Fibroblast of gingiva (primary cell): ENCODE data around the gene PFN3.
A peak's percentile ranks its signal among the peaks of the same experiment; 100 is the strongest.
"Not testable (repeated sequence)": the region's sequence is repeated elsewhere in the genome, so short reads cannot be mapped to it uniquely, and the experiment has no call there.

Source experiments
- DNase-seq: peaks from one replicate; pipeline ENCODE4 v3.0.0-alpha.2; 2011; ENCODE audit warnings: low read depth

PFN3 gene

DNA sequence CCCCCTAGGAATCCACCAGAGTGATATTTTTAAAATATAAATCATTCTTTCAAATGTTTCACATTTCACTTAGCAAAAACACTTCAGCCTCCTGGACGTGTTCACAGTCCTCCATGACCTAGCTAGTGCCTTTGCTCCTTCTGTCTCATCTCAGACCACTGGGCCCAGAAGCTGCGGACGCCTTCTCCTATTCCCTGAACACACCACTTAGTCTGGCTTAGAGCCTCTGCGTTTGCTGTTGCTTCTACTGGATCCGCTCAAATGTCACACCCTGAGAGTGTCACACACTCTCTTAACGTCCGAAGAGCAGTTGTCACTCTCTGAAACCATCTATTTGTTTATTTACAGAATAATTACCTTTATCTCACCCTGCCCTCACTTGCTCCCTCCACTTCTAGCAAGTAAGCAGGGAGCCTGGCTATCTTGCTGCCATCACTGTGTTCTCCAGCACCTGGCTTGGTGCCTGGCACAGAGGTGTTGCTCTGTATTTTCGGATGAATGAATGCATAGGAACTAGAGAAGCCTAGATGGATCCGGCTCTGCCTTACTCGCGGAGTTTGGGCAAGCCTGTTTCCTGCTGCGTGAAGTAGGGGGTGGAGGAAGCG is 24.8 kb upstream of the PFN3 start:
- DNase-seq: no peak

GRCh38 chr5:177423671-177424070 is 23.2 kb upstream of the PFN3 start:
- DNase-seq: no peak

GRCh38 chr5:177421062-177421798 is 20.8 kb upstream of the PFN3 start:
- DNase-seq: no peak

DNA sequence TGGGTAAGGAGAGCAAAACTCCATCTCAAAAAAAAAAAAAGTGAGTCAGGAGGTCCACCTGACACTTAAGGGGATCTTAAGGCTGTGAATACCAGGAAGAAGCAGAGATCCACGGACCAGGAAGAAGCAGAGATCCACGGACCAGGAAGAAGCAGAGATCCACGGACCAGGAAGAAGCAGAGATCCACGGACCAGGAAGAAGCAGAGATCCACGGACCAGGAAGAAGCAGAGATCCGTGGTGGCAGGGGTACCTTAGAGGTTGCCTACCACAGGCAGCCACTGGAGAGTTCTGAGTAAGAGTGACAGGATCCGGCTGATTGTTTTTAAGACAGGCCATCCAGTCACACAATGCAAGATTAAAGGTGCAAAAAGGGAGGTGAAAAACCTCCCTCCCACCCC is 20.0 kb upstream of the PFN3 start:
- DNase-seq: not testable (repeated sequence)

- peak; percentile 39 for DNase-seq
Observed at GRCh38 chr5:177419046-177419445, 18.6 kb upstream of the PFN3 start.

- not testable (repeated sequence) for DNase-seq
Observed at GRCh38 chr5:177417081-177417480, 16.6 kb upstream of the PFN3 start.

DNA sequence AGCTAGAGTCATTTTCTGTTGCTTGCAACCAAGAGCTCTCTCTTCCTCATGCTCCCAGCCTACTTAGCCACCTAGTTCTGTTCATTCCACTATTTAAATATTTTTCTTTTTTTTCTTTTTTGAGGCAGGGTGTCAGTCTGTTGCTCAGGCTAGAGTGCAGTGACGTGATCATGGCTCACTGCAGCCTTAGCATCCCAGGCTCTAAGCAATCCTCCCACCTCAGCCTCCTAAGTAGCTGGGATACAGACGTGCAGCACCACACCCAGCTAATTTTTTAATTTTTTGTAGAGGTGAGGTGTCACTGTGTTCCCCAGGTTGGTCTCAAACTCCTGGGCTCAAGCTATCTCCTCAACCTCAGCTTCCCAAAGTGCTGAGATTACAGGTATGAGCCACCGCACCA is 14.0 kb upstream of the PFN3 start:
- DNase-seq: no peak

DNA sequence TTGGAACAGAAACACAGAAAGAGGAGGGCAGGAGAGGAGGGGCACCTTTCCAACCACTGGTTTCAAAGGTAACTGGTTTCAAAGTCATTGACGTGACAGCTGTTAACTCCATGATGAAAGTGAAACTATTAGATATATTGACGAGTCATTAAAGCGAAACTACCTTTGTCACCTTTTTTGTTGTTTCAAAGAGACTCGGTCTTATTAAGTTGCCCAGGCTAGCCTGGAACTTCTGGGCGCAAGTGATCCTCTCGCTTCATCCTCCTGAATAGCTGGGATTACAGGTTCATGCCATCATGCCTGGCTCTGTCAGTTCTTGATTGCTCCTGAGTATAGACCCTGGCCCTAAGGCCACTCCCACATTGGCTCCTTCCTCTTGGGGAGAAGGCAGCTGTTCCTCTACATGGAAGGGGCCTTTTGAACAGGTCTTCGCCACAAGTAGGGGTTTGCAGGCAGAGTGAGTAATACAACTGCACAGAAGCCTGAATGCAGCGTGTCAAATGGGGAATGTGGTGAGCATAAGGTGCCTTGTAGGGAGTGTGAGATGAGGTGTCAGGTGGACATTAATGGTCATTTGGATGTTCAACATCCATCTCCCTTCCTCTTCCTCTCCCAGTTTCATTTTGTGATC is 12.3 kb upstream of the PFN3 start:
- no peak for DNase-seq

- no peak for DNase-seq
Observed at GRCh38 chr5:177410575-177410974, 10.1 kb upstream of the PFN3 start.

GRCh38 chr5:177409043-177409801 is 8.8 kb upstream of the PFN3 start, which contains the start of gene F12:
TSS of gene F12 (minus strand) at chr5:177409564. CDS start at chr5:177409527, 37 bp downstream.
- DNase-seq: no peak

GRCh38 chr5:177405805-177406204 is 5.3 kb upstream of the PFN3 start:
- no peak for DNase-seq

DNA sequence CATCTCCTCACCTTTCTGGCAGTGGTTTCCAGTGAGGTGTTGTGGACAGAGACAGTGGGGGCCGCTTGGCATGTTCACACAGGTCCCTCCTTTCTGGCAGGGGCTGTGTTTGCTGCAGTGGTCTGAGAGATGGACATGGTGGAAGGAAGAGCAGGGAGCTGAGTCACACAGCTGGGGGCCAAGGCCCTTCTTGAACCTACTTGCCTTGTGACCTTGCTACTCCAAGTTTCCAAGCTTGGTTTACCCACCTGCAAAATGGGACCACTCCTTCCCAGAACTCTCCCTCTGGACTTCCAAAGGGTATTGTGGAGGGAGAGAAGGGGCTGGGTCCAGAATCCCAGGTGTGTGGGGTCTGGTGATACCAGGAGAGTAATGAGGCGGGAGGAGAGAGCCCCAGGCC is 4.9 kb upstream of the PFN3 start:
- no peak for DNase-seq

- no peak for DNase-seq
Observed at GRCh38 chr5:177404641-177405179, 4.2 kb upstream of the PFN3 start.

- DNase-seq: peak; percentile 77
Observed at GRCh38 chr5:177403792-177404640, 3.6 kb upstream of the PFN3 start.

- no peak for DNase-seq
Observed at GRCh38 chr5:177403102-177403791, 2.8 kb upstream of the PFN3 start.

GRCh38 chr5:177402271-177403043 is 2.0 kb upstream of the PFN3 start:
- DNase-seq: peak; percentile 31

DNA sequence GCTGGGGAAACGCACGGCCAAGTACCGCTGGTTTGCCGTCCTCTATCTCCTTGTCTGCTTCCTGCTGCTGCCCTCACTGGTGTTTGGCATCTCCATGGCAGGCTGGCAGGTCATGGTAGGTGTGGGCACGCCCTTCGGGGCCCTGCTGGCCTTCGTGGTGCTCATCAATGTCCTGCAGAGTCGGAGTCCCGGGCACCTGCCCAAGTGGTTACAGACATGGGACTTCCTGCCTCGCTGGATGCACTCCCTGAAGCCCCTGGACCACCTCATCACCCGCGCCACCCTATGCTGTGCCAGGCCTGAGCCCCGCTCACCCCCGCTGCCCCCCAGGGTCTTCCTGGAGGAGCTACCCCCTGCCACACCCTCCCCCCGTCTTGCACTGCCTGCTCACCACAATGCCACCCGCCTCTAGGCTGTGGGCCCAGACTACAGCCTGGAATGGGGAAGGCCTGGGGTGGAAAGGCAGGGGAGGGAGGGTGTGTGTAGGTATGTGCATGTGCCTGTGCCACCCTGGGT is 2.5 kb downstream of the PFN3 start:
- DNase-seq: no peak

GRCh38 chr5:177396807-177397206 is 3.7 kb downstream of the PFN3 start:
- no peak for DNase-seq

DNA sequence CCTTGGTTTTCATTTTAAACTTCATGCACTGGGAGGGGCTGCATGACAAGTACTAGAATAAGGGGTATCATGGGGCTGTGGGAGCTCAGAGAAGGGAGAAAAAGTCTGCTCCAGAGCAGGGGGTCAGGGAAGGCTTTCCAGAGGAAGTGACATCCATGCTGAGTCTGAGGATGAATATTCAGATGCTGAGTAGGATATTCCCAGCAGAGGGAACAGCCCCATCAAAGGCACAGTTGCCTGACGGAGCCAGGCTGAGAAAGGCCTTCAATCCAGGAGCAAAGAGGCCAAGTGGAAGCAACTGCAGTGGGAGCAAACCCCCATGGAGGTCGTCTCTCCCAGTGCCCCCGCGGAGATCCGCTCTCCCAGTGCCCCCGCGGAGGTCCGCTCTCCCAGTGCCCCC is 4.4 kb downstream of the PFN3 start:
- DNase-seq: no peak

DNA sequence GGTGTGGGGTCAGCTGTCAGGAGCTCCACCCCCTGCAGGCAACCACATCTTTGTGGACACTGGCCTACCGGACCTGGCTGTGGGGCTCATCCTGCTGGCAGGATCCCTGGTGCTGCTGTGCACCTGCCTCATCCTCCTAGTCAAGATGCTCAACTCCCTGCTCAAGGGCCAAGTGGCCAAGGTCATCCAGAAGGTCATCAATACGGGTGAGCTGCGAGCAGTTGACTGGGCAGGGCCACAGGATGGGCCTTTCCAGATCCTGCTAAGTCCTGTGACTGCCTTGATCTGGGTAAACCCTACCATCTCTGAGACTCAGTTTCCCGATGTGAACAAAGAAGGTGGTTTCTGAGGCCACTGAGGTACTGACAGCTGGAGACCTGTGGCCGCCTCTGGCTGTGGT is 6.5 kb downstream of the PFN3 start:
- DNase-seq: no peak
